SH-SY5Y (cell line): ENCODE data around the gene GMDS.

Experiments used
- GATA2 ChIP-seq: IDR thresholded peaks from 2 replicates; pipeline ENCODE4 v1.6.1; 2011; ENCODE audit warnings: mild to moderate bottlenecking, low read depth, low read length
- GATA3 ChIP-seq: IDR thresholded peaks from 2 replicates; pipeline ENCODE4 v1.6.1; 2011; ENCODE audit warnings: low read depth, mild to moderate bottlenecking, low read length, moderate library complexity

- TF ChIP-seq GATA2: no peak
- TF ChIP-seq GATA3: no peak
Observed at GRCh38 chr6:1595271-1596087, 649.9 kb downstream of the GMDS start.
